Measurements from ENCODE around the gene MCU.
"Not testable (repeated sequence)": the region's sequence is repeated elsewhere in the genome, so short reads cannot be mapped to it uniquely, and the experiment has no call there.

Gene MCU

GRCh38 chr10:72762042-72762441 lies 70.1 kb downstream of the MCU start:
- no peak for DNase-seq (ENCODE audit: low read depth in 2 of 2)

- no peak for DNase-seq (ENCODE audit: low read depth in 2 of 2)
Observed at GRCh38 chr10:72763201-72763600, 71.3 kb downstream of the MCU start.

GRCh38 chr10:72764151-72764550 lies 72.2 kb downstream of the MCU start:
- DNase-seq (ENCODE audit: low read depth in 2 of 2), result no peak

GRCh38 chr10:72765051-72765745 lies 73.3 kb downstream of the MCU start:
- DNase-seq (ENCODE audit: low read depth in 2 of 2), result no peak

- not testable (repeated sequence) for DNase-seq (ENCODE audit: low read depth in 2 of 2)
Observed at GRCh38 chr10:72771195-72771594, 79.3 kb downstream of the MCU start.

- no peak for DNase-seq (ENCODE audit: low read depth in 2 of 2)
Observed at GRCh38 chr10:72772031-72772430, 80.1 kb downstream of the MCU start.

- DNase-seq (ENCODE audit: low read depth in 2 of 2), result no peak
Observed at GRCh38 chr10:72779874-72780273, 87.9 kb downstream of the MCU start.

- no peak for DNase-seq (ENCODE audit: low read depth in 2 of 2)
Observed at GRCh38 chr10:72782649-72783330, 90.8 kb downstream of the MCU start.

GRCh38 chr10:72783410-72783833 lies 91.5 kb downstream of the MCU start:
- no peak for DNase-seq (ENCODE audit: low read depth in 2 of 2)

GRCh38 chr10:72784551-72785351 lies 92.8 kb downstream of the MCU start:
- DNase-seq (ENCODE audit: low read depth in 2 of 2), result no peak

- no peak for DNase-seq (ENCODE audit: low read depth in 2 of 2)
Observed at GRCh38 chr10:72785409-72785808, 93.5 kb downstream of the MCU start.

GRCh38 chr10:72790216-72790990 lies 98.5 kb downstream of the MCU start:
- no peak for DNase-seq (ENCODE audit: low read depth in 2 of 2)

GRCh38 chr10:72792288-72792687 lies 100.3 kb downstream of the MCU start:
- no peak for DNase-seq (ENCODE audit: low read depth in 2 of 2)

- DNase-seq (ENCODE audit: low read depth in 2 of 2), result no peak
Observed at GRCh38 chr10:72793752-72794151, 101.8 kb downstream of the MCU start.

- no peak for DNase-seq (ENCODE audit: low read depth in 2 of 2)
Observed at GRCh38 chr10:72794260-72794659, 102.3 kb downstream of the MCU start.

- DNase-seq (ENCODE audit: low read depth in 2 of 2), result no peak
Observed at GRCh38 chr10:72796042-72796441, 104.1 kb downstream of the MCU start.

GRCh38 chr10:72796538-72796937 lies 104.6 kb downstream of the MCU start:
- DNase-seq (ENCODE audit: low read depth in 2 of 2), result no peak

- DNase-seq (ENCODE audit: low read depth in 2 of 2), result no peak
Observed at GRCh38 chr10:72800000-72800740, 108.2 kb downstream of the MCU start.

- no peak for DNase-seq (ENCODE audit: low read depth in 2 of 2)
Observed at GRCh38 chr10:72800741-72801092, 108.8 kb downstream of the MCU start.

GRCh38 chr10:72801263-72801868 lies 109.4 kb downstream of the MCU start:
- no peak for DNase-seq (ENCODE audit: low read depth in 2 of 2)

GRCh38 chr10:72802332-72802731 lies 110.4 kb downstream of the MCU start:
- no peak for DNase-seq (ENCODE audit: low read depth in 2 of 2)

Data from stimulated activated CD8-positive, alpha-beta memory T cell treated with anti-CD3 and anti-CD28 coated beads, Interleukin-7, amount 100 ng/mL, for 4 hours (primary cell).